Measurements from ENCODE around the gene THADA. TPM values are rescaled to one million over a fixed set of nuclear protein-coding genes. Genes with fewer than 3 reads are reported as not detected.
A peak's percentile ranks its signal among the peaks of the same experiment; 100 is the strongest.

THADA gene
- total and polyA plus RNA-seq, 4 experiments from 2014 or later, result 20.3 to 44.8 (median 32.8) TPM

- no peak overlapping the region for H3K27ac Mint-ChIP-seq
- ChIA-PET POLR2A (ENCODE audit: partially characterized antibody) (interaction anchor here (0.6 to 1.2 kb wide), 4 partner anchors 36 to 413 kb away, joined by 3 read pairs; no protein-coding TSS in a partner anchor), CTCF (ENCODE audit: partially characterized antibody) (interaction anchor here (0.6 to 6.3 kb wide), 18 partner anchors 9 to 714 kb away, joined by 3 to 48 read pairs (median 4); no protein-coding TSS in a partner anchor)
- intact Hi-C loops (cut with micrococcal nuclease), result loop anchor here (1.0 kb wide), 6 partner anchors 313 to 715 kb away; no protein-coding TSS in a partner anchor
- peaks cover 11 to 18% of the 10 kb centered on the region in 2 donors for H3K36me3 Mint-ChIP-seq
- H3K4me3 ChIP-seq (ENCODE audit: low read length in 2 of 2), result no peak overlapping the region
- H3K27me3 ChIP-seq (ENCODE audit: insufficient read depth, low read length), result no peaks in the 10 kb centered on the region
- H3K36me3 ChIP-seq (ENCODE audit: insufficient read depth, low read length), result no peaks in the 10 kb centered on the region
- H3K4me1 ChIP-seq (ENCODE audit: insufficient read depth, low read length), result peaks cover 9% of the 10 kb centered on the region
- no peak overlapping the region for H3K4me3 Mint-ChIP-seq
- H3K9me3 Mint-ChIP-seq, result peaks cover 0 to under 1% (median 0%) of the 10 kb centered on the region in 8 donors
- no peaks in the 10 kb centered on the region for H3K27me3 Mint-ChIP-seq
- H3K4me1 Mint-ChIP-seq, result peaks cover 5 to 10% (median 9%) of the 10 kb centered on the region in 4 donors
- H3K9me3 ChIP-seq (ENCODE audit: control insufficient read depth in 1 of 2, low read length in 2 of 2), result no peaks in the 10 kb centered on the region
- no peak overlapping the region for H3K27ac ChIP-seq (ENCODE audit: low read depth, low read length)
- peak; percentile 9 to 62 (median 54) for DNase-seq
These were observed 53.4 kb downstream of the THADA start for GRCh38 chr2:43542285-43542933.

- DNase-seq, result no peak
- no peaks in the 10 kb centered on the region for H3K36me3 ChIP-seq (ENCODE audit: insufficient read depth, low read length)
- no peaks in the 10 kb centered on the region for H3K27me3 ChIP-seq (ENCODE audit: insufficient read depth, low read length)
- intact Hi-C loops (cut with micrococcal nuclease), result no loop called here
- no peaks in the 10 kb centered on the region for H3K9me3 Mint-ChIP-seq
- ChIA-PET CTCF (ENCODE audit: partially characterized antibody) (interaction anchor here (0.6 to 6.3 kb wide), 16 partner anchors 18 to 713 kb away, joined by 3 to 48 read pairs (median 4); no protein-coding TSS in a partner anchor), POLR2A (ENCODE audit: partially characterized antibody) (interaction anchor here (0.6 to 1.2 kb wide), 3 partner anchors 37 to 414 kb away, joined by 3 to 5 read pairs (median 3); no protein-coding TSS in a partner anchor)
- no peaks in the 10 kb centered on the region for H3K27me3 Mint-ChIP-seq
- no peak overlapping the region for H3K4me3 Mint-ChIP-seq
- H3K36me3 Mint-ChIP-seq, result peaks cover 19 to 22% of the 10 kb centered on the region in 2 donors
- H3K4me1 Mint-ChIP-seq, result peaks cover 9 to 16% (median 13%) of the 10 kb centered on the region in 4 donors
- H3K9me3 ChIP-seq (ENCODE audit: control insufficient read depth in 1 of 2, low read length in 2 of 2), result no peaks in the 10 kb centered on the region
- no peak overlapping the region for H3K27ac ChIP-seq (ENCODE audit: low read depth, low read length)
- peaks cover 18% of the 10 kb centered on the region for H3K4me1 ChIP-seq (ENCODE audit: insufficient read depth, low read length)
- H3K4me3 ChIP-seq (ENCODE audit: low read length in 2 of 2), result no peak overlapping the region
- H3K27ac Mint-ChIP-seq, result peak overlapping the region in 1 of 7 donors; percentile 35
These were observed 54.7 kb downstream of the THADA start for GRCh38 chr2:43541165-43541564.

GRCh38 chr2:43540021-43540779, 55.6 kb downstream of the THADA start:
- Histone ChIP-seq H3K4me3 (ENCODE audit: low read length in 2 of 2) (no peak overlapping the region), H3K4me1 (ENCODE audit: insufficient read depth, low read length) (peaks cover 18% of the 10 kb centered on the region), H3K27ac (ENCODE audit: low read depth, low read length) (no peak overlapping the region), H3K36me3 (ENCODE audit: insufficient read depth, low read length) (no peaks in the 10 kb centered on the region), H3K27me3 (ENCODE audit: insufficient read depth, low read length) (no peaks in the 10 kb centered on the region), H3K9me3 (ENCODE audit: control insufficient read depth in 1 of 2, low read length in 2 of 2) (no peaks in the 10 kb centered on the region)
- intact Hi-C loops (cut with micrococcal nuclease), result no loop called here
- Mint-ChIP-seq H3K27me3 (no peaks in the 10 kb centered on the region), H3K27ac (peak overlapping the region in 1 of 7 donors; percentile 53), H3K4me3 (no peak overlapping the region), H3K9me3 (no peaks in the 10 kb centered on the region), H3K4me1 (peaks cover 9 to 16% (median 13%) of the 10 kb centered on the region in 4 donors), H3K36me3 (peaks cover 24 to 25% of the 10 kb centered on the region in 2 donors)
- POLR2A ChIA-PET (ENCODE audit: partially characterized antibody), result interaction anchor here (1.2 kb wide), 1 partner anchor 314 kb away, joined by 3 read pairs; the partner anchor contains the start of gene ZFP36L2
- CTCF ChIA-PET (ENCODE audit: partially characterized antibody), result interaction anchor here (0.6 to 6.3 kb wide), 6 partner anchors 37 to 593 kb away, joined by 3 to 48 read pairs (median 10); no protein-coding TSS in a partner anchor
- DNase-seq, result no peak

- ChIA-PET POLR2A (ENCODE audit: partially characterized antibody) (interaction anchor here (1.2 kb wide), 1 partner anchor 313 kb away, joined by 3 read pairs; the partner anchor contains the start of gene ZFP36L2), CTCF (ENCODE audit: partially characterized antibody) (interaction anchor here (1.0 to 6.3 kb wide), 5 partner anchors 11 to 681 kb away, joined by 3 to 48 read pairs (median 4); no protein-coding TSS in a partner anchor)
- no peak overlapping the region for H3K4me3 Mint-ChIP-seq
- DNase-seq, result no peak
- Histone ChIP-seq H3K27me3 (ENCODE audit: insufficient read depth, low read length) (no peaks in the 10 kb centered on the region), H3K9me3 (ENCODE audit: control insufficient read depth in 1 of 2, low read length in 2 of 2) (no peaks in the 10 kb centered on the region), H3K4me3 (ENCODE audit: low read length in 2 of 2) (no peak overlapping the region), H3K4me1 (ENCODE audit: insufficient read depth, low read length) (peaks cover 18% of the 10 kb centered on the region), H3K36me3 (ENCODE audit: insufficient read depth, low read length) (no peaks in the 10 kb centered on the region), H3K27ac (ENCODE audit: low read depth, low read length) (no peak overlapping the region)
- no peaks in the 10 kb centered on the region for H3K27me3 Mint-ChIP-seq
- H3K9me3 Mint-ChIP-seq, result no peaks in the 10 kb centered on the region
- no peak overlapping the region for H3K27ac Mint-ChIP-seq
- intact Hi-C loops (cut with micrococcal nuclease), result no loop called here
- peaks cover 32 to 33% of the 10 kb centered on the region in 2 donors for H3K36me3 Mint-ChIP-seq
- peaks cover 9 to 16% (median 13%) of the 10 kb centered on the region in 4 donors for H3K4me1 Mint-ChIP-seq
These were observed 56.4 kb downstream of the THADA start for GRCh38 chr2:43539436-43539835.

GRCh38 chr2:43538034-43538670, 57.7 kb downstream of the THADA start:
- Mint-ChIP-seq H3K4me1 (peaks cover 16 to 17% (median 16%) of the 10 kb centered on the region in 4 donors), H3K27me3 (no peaks in the 10 kb centered on the region), H3K27ac (peak overlapping the region in 5 of 7 donors; percentile 5 to 81 (median 69)), H3K36me3 (peaks cover 38 to 39% of the 10 kb centered on the region in 2 donors), H3K4me3 (peak overlapping the region in 1 of 8 donors; percentile 36), H3K9me3 (no peaks in the 10 kb centered on the region)
- Histone ChIP-seq H3K9me3 (ENCODE audit: control insufficient read depth in 1 of 2, low read length in 2 of 2) (no peaks in the 10 kb centered on the region), H3K4me3 (ENCODE audit: low read length in 2 of 2) (no peak overlapping the region), H3K36me3 (ENCODE audit: insufficient read depth, low read length) (no peaks in the 10 kb centered on the region), H3K4me1 (ENCODE audit: insufficient read depth, low read length) (peaks cover 18% of the 10 kb centered on the region), H3K27ac (ENCODE audit: low read depth, low read length) (no peak overlapping the region), H3K27me3 (ENCODE audit: insufficient read depth, low read length) (no peaks in the 10 kb centered on the region)
- ChIA-PET CTCF (ENCODE audit: partially characterized antibody) (interaction anchor here (0.5 to 6.3 kb wide), 11 partner anchors 10 to 825 kb away, joined by 3 to 48 read pairs (median 4); no protein-coding TSS in a partner anchor), POLR2A (ENCODE audit: partially characterized antibody) (no interaction called here)
- DNase-seq, result no peak
- intact Hi-C loops (cut with micrococcal nuclease), result no loop called here

GRCh38 chr2:43537137-43537536, 58.7 kb downstream of the THADA start:
- peak in 4 of 5 donors; percentile 14 to 56 (median 32) for DNase-seq
- no peak overlapping the region for H3K27ac ChIP-seq (ENCODE audit: low read depth, low read length)

More at GRCh38 chr2:43537137-43537536, 58.7 kb downstream of the THADA start:
- no peaks in the 10 kb centered on the region for H3K27me3 ChIP-seq (ENCODE audit: insufficient read depth, low read length)
- peak overlapping the region in 6 of 7 donors; percentile 3 to 92 (median 70) for H3K27ac Mint-ChIP-seq
- H3K36me3 ChIP-seq (ENCODE audit: insufficient read depth, low read length), result no peaks in the 10 kb centered on the region
- peak overlapping the region in 2 of 8 donors; percentile 29 to 52 for H3K4me3 Mint-ChIP-seq
- H3K9me3 ChIP-seq (ENCODE audit: control insufficient read depth in 1 of 2, low read length in 2 of 2), result no peaks in the 10 kb centered on the region
- intact Hi-C loops (cut with micrococcal nuclease), result no loop called here
- no peaks in the 10 kb centered on the region for H3K27me3 Mint-ChIP-seq
- H3K4me1 ChIP-seq (ENCODE audit: insufficient read depth, low read length), result peaks cover 18% of the 10 kb centered on the region
- peaks cover 16 to 22% (median 18%) of the 10 kb centered on the region in 4 donors for H3K4me1 Mint-ChIP-seq
- H3K36me3 Mint-ChIP-seq, result peaks cover 46 to 48% of the 10 kb centered on the region in 2 donors
- CTCF ChIA-PET (ENCODE audit: partially characterized antibody), result interaction anchor here (1.3 to 6.3 kb wide), 4 partner anchors 41 to 705 kb away, joined by 3 to 48 read pairs (median 4); no protein-coding TSS in a partner anchor
- H3K4me3 ChIP-seq (ENCODE audit: low read length in 2 of 2), result no peak overlapping the region
- POLR2A ChIA-PET (ENCODE audit: partially characterized antibody), result no interaction called here
- no peaks in the 10 kb centered on the region for H3K9me3 Mint-ChIP-seq
